HG02884 (cell line): Measurements from ENCODE around the gene SCTR.

Experiments
- ATAC-seq: cut with Tn5 transposase; IDR thresholded peaks from one replicate; pipeline ENCODE4 v1.9.1; 2021; ENCODE audit warnings: mild to moderate bottlenecking, moderate library complexity; ENCODE audit not compliant: unreplicated experiment

SCTR gene

DNA sequence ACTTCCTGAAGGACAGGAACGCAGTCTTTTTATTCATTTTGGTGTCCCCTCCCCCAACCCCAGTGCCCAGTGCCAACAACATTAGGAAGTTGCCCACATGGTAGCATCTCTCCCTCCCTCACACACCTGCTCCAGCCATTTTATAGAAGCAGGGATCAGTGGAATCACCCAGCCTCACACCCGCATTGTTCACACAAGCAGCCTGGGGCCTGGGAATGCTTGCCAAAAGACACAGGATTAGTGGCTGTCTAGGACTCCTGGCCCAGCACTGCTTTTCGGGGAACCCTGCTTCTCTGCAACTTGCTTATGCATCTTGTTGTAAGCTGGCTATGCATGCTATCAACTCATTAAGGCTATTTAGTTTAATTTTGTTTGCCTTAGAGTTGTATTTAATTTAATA, 74.8 kb downstream of the SCTR start:
- ATAC-seq, result no peak

DNA sequence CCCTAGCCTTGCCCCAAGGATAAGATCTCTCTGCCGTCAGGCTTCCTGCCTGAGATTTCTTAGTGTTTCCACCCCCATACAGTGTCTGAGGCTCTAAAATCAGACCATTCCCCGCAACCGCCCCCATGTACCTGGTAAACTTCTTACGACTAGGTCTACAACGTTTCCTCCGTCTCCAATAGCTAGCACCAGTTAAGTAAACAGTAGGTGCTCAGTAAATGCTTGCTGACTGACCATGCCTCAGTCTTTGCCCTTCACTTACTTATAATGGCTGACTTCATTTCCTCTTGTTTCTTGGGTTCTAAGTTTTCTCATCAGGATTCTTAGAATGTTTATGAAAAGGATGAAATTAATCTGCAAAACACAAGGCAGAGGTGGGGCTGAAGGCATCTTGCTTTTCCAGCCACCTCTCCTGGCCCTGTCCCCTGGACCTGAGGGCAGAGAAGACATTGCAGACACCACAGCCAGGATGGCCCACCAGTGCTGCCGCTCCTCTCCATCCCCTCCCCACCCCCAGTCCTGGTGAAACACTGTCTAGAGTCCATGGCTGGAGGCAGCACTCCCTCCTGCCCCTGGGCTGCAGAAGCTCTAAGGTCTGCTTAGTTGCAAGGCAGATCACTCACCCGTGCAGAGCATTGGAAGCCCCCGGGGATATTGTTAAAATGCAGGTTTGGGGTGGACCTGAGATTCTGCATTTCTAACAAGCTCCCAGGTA, 75.7 kb downstream of the SCTR start:
- no peak for ATAC-seq

DNA sequence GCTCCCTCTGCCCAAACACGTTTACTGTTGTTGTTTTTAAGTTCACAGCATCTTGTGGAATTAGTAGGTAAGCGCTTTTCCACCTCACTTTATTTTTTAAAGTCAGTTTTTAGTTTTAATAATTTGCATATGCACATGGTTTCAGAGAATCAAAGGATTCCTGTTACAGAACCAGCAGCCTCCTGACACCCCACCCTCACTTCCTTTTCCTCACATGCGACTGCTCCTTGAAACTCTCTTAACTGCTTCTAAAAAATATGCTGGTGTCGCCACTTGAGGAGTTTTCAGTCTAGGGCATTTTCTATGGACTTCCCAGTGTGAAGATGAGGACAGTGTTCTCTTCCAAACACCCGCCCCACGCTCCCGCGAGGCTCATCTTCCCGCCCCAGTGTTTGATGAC, 78.2 kb downstream of the SCTR start:
- no peak for ATAC-seq

DNA sequence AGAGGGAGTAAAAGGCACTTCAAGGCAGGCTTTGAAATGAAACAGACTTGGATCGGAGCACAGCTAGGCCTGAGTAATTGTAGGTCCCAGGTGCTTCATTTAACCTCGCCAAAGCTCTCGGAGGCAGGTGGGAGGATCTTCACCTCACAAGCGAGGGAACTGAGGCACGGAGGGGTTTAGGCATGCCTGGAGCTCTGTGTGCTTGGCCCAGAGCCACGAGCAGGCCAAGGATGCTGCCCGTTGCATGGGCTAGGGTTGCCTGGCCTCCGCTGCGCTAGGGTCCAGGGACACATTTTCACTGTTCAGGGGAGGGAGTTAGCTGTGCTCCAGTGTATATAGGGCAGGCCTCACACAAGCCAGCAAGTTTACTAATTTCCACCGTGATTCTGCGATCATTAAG, 81.4 kb downstream of the SCTR start:
- no peak for ATAC-seq

DNA sequence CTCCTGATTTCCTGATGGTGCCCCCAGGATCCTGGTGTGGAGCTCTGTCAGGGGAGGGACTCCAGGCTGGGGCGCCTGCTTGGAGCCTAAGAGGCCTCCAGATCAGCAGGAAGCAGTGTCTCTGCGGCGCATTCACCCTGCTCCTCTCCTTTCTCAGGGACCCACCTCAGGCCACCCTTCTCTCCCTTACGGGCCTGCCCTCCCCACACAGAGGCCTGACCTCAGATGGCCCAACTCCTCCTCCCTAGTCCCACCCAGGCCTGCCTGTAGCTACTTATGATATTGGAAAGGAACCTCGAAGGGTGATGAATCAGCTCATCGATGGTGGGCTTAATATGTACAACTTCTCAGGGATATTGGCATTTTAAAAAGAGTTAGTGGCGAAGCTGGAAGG, 82.1 kb downstream of the SCTR start:
- ATAC-seq, result no peak

DNA sequence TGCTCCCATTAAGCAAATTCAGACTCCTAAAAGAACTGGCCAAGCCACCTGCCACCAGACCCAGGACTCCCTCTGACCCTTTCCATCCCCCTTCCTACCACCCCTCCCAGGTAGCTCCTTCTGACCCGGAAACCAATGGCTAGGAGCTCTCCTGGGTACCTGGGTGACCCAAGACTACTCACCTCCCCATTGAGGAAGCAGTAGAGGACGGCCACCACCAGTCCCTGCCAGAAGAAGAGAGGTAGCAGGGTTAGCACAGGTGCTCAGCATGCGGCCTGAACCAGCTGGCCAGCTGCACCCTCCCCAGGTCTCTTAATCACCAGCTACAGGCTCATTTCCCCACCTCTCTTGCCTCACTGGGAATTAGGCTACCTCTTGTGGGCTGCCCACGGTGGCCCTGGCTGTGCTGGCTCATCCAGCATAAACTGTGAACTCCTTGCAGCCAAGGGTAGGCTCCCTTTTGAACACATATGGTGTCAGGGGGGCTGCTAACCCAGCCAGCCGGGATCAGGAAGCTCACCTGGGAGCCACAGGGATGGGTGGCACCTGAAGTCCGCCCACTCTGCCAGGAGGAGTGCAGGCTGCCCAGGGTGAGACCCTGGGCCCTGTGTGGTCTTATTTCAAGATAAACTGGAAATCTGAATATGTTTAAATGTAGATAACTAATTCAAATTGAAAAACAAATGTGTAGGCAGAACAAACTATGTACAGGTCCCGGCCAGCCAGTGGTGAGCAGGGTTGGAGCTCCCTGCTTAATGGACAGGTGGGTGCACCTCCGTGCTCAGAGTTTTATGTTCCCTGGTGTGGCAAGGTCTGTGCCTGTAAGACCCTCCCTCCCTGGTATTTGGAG, 82.7 kb downstream of the SCTR start:
- ATAC-seq, result no peak

DNA sequence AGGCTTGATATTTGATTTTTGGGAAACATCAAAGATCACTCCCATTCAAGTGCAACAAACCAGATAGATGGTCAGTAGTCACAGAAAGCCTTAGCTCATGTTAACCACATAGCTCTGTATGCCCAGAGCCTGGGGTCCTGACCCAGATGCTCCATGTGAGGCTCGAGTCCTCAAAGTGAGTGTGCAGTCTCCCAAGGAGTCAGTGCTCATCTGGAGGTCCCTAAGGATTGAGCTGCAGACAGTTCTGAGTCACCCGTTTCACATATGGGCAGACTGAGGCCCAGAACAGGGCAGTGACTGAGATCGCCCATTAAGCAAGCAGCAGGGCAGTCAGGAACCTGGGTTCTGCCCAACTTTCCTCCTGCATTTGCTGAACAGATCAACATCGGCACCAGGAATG, 83.4 kb downstream of the SCTR start:
- no peak for ATAC-seq

DNA sequence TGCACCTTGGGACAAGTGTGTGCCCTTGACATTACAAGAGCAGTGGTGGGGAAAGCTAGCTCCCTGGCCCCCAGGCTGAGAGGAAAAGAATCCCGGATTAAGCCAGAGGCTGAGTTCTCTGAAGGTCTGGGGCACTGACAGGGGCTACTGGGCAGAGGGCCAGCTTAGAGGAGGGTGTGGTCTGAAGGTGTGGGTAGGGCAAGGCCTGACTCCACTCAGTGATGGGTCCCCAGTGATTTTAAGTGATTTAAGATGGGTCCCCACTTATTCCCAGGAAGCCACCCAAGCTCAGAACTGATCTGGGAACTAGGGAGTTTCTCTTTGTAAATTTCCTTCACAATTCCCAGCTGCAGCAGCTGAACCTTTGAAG, 83.8 kb downstream of the SCTR start:
- no peak for ATAC-seq

DNA sequence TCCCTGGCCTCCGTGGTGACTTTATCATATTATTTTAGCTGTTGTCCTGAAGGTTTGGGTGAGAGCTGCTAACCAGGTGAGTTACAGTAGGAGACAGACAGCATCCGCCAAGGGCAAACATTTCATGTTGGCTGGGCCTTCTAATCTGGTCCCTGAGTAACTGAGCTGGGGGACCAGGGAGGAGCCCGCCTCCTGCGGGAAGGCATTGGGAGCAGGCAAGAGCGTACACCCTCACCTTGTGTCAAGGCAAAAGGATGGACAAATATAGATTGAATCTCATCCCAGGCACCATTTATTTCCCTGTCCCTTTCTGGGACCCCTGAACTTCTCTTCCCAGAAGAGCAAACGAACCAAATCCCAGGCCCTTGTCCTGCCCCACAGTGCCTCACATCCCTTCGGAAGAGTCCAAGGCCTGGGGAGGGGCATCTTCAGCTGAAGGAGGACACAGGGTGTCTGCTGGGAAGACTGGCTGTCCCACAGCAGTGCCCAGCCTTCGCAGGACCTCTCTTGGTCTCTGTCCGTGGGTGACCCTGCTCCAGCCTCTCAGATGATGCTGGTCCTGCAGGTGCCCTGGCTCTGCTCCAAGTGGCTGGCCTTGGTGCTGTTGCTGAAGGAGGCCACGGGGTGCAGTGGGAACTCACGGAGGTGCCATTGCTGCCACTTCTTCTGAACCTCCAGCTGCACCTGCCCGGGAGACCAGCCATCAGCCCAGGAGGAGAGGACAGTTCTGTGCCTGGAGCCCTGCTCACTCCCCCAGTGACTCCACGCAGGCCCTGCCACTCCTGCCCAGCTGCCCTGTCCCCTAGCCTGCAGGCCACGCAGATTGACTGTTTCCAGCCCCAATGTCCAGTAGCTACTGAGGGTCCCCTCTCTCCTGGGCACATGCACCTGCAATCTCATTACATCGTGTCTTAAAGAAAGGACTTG, 84.4 kb downstream of the SCTR start:
- no peak for ATAC-seq

DNA sequence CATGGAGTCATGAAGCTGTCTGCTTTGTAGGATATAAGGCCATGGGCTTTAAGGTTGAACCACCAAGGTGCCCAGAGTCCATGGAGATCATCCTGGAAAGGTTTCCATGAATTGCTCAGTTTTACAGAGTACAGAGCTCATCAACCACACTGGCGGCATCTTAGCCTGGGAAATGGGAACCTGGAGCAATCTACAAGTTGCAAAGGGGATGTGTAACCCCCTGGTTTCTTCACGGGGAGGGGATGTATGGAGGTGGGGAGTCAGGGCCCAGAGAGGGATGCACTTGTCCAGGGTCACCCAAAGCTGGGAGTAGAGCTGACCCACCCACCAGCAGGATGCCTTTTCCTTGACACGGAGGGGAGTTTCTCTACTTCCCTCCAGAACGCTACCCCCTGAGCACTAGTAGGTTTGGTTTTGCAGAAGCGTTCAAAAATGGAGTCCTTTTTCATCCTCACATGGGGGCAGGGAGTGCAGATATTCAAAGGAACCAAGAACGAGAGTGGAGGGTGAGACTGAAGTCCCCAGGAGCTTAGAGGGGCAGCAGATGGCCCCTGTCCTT, 85.5 kb downstream of the SCTR start:
- ATAC-seq, result no peak

DNA sequence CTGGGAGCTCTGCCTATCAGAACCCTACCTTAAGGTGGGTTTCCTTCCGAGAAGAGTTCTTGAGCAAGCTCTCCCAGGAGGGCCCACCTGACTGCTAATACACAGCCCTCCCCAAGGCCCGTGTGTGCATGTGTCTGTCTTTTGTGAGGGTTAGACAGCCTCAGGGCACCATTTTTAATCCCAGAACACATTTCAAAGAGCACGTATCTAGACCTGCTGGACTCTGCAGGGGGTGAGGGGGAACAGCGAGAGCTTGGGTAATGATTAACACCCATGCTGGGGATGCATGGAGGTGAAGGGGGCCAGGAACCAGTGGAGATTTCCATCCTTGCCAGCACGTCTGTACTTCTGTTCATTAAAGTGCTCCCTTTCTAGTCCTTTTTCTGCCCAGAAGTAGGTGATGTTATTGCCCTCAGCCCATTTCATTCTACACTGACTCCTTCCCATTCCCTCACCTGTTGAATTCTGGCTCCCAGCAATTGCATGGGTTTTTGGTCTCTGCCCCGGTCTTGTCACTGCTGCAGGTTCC, 86.1 kb downstream of the SCTR start:
- ATAC-seq, result no peak

DNA sequence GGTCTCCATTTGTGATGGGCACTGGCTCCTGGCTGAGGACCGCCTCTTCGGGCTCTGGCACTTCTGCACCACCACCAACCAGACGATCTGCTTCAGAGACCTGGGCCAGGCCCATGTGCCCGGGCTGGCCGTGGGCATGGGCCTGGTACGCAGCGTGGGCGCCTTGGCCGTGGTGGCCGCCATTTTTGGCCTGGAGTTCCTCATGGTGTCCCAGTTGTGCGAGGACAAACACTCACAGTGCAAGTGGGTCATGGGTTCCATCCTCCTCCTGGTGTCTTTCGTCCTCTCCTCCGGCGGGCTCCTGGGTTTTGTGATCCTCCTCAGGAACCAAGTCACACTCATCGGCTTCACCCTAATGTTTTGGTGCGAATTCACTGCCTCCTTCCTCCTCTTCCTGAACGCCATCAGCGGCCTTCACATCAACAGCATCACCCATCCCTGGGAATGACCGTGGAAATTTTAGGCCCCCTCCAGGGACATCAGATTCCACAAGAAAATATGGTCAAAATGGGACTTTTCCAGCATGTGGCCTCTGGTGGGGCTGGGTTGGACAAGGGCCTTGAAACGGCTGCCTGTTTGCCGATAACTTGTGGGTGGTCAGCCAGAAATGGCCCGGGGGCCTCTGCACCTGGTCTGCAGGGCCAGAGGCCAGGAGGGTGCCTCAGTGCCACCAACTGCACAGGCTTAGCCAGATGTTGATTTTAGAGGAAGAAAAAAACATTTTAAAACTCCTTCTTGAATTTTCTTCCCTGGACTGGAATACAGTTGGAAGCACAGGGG, 87.1 kb downstream of the SCTR start:
- no peak for ATAC-seq

DNA sequence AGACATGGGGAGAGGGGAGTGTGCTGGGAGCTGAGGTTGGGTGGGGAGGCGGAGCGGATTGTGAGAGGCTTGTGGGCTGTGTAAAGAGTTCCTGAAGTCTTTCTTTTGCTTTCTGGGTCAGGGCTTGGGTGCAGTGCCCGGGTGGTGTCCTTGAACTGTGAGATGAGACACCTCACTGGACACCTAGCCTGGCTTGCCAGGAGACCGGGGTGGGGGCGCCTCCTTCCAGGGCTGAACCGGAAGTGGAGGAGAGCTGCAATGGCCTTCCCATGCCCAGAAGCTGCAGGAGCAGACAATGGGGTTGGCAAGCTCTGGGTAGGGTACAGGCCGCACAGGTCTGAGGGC, 88.4 kb downstream of the SCTR start:
- no peak for ATAC-seq

DNA sequence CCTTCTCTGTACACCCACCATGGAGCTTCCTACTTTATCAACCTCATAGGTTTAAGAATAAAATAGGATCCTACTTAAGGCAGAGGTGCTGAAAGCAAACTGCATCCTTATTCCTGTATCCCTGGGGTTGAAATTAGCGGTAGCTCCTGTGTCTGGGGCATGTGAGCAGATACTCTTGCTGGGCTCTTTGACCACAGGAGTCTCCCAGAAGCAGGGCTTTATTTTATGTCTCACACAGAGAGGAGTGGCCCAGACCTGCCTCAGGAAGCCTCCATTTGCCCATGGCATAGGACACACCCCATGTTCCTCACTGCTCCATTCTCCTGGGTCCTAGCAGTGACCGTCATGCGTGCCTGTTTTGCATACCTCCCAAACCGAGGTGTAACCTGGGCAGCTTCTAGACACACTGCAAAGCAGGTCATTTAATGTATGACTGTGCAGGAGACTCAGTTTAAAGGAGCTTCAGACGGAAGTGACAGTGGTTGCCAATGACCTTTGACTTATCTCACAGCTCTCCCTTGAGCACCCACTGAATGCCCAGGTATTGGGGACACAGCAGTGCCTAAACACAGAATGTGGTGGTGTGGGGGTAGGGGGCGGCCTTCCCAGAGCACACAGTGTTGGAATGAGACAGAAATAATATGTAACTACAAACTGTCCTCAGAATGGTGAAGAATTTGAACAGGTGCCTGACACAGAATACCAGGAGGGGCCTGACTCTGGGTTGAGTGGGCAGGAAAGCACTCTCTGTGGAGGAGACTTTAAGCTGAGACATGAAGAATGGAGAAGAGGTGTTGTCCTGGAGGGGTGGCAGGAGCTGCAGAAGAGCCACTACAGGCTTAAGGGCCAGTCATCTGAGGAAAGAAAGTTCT, 89.0 kb downstream of the SCTR start:
- ATAC-seq, result no peak

DNA sequence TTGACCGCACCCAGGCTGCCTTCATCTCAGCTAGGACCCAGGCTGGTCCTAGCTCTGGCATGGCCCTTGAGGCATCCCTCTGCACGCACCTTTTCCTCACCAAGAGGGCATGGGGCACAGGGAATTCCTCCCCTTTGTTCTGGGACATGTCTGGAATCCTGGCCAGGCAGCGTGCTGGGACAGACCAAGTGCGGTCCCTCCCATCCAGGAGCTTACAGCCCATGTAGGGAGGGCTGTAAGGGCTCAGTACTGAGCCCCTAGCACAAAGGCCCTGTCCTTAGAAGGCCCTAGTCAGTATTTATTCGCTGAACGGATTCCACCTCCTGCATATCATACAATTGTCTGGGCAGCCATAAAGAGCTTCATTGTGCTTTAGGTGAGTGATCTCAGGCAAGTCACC, 89.6 kb downstream of the SCTR start:
- no peak for ATAC-seq

DNA sequence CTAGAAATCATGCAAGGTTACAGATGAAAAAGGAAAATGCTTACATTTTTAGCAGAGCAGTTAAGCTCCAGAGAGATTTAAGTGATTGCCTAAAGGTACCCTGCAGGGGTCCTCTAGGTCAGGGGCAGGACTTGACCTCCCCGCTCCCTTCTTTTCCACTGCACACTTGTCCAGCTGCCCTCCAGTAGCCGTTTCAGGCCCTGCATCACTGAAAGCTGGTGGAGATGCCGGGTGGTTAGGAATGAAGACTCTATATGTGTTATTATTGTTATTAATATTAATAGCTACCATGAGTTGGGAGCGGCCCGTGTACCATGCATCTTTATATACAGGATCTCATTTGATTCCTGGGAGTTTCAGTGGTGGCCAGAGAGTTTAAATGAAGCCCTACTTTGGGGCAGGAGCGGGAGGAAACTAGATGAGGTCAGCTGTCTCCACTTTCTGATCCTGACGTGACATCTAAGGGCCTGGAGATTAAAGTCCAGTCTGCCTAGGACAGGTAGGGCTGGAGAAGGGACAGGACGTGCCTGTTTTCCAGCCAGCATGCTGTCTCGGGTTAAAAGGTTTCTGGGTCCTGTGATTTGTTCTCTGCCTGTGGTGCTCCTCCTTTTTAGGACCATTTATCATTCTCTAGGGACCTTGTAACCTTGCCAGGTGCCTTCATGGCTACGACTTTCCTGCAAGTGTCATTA, 90.5 kb downstream of the SCTR start:
- ATAC-seq, result no peak

DNA sequence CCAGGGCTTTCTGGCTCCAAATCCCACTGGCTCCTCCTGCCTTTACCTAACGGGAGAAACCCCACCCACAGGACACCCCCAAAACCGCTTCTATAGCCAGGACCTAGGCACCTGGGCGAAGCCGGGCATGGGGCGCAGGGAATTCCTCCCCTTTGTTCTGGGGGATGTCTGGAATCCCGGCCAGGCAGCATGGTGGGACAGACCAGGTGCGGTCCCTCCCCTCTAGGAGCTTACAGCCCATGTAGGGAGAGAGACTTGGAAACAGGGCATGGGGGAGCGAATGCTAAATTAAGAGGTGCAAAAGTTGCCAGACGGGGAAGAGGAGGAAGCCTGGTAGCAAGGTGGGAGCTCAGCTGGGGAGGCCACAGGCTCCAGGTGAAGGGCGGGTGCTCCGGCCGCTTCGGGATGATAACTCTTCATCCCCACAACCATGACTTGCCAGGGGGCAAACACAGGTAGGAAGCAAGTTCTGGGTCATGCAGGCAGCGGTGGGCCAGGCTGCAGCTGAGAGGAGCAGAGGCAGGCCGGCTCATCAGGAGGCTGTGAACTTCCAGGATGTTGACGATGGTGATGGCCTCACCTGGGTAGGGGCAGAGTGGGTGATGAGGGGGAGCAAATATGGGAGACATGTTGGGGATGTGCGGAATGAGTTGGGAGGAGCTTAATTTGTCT, 91.3 kb downstream of the SCTR start:
- no peak for ATAC-seq
